GDM1 (cell line): Measurements from ENCODE around the gene GNA12.

Experiments
- DNase-seq: peaks from one replicate; lab custom pipeline; 2025; lab: John Stamatoyannopoulos, UW

The GNA12 gene, protein sequence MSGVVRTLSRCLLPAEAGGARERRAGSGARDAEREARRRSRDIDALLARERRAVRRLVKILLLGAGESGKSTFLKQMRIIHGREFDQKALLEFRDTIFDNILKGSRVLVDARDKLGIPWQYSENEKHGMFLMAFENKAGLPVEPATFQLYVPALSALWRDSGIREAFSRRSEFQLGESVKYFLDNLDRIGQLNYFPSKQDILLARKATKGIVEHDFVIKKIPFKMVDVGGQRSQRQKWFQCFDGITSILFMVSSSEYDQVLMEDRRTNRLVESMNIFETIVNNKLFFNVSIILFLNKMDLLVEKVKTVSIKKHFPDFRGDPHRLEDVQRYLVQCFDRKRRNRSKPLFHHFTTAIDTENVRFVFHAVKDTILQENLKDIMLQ

GRCh38 chr7:2844153-2845033, at the start of gene GNA12:
Gene GNA12 (minus strand): TSS chr7:2844308. CDS start chr7:2844161, 147 bp downstream.
- peak; percentile 97 for DNase-seq

GRCh38 chr7:2893411-2893861, 49.3 kb upstream of the GNA12 start:
- DNase-seq, result no peak

DNA sequence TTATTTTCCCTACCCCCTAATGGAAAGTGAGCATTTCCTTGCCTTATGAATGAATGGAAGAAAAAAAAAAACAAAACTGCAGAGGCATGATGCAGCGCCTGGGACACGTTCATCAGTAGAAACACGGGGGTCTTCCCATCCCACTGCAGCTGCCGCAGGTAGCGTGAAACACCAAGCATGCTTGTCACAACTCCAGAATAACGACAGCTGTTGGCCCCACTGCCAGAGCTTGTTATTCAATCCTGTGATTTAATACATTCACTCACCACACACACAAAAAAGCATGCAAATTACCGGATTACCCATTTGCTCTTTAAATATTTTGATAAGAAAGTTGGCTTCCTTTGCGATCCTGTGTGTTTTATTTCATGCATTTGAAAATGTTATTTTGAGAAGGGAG, 48.4 kb upstream of the GNA12 start:
- DNase-seq, result no peak

GRCh38 chr7:2887816-2888215, 43.7 kb upstream of the GNA12 start:
- DNase-seq, result no peak

DNA sequence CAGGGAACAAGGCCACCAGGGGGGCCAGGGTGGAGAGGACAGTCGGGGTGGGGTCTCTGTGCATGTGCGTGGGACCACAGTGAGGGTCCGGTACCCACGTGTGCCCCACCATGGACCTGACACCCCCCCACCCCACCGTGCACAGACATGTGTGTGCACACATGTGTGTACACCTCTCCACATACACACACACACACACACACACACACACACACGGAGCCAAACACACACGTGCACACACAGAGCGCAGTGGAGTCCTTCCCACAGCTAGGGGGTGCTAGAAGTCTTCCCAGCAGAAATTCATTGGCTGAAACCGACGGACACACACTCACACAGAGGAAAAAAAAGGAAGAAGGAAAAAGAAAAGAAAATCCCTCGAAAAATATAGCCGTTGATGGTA, 42.8 kb upstream of the GNA12 start:
- DNase-seq, result peak; percentile 60

DNA sequence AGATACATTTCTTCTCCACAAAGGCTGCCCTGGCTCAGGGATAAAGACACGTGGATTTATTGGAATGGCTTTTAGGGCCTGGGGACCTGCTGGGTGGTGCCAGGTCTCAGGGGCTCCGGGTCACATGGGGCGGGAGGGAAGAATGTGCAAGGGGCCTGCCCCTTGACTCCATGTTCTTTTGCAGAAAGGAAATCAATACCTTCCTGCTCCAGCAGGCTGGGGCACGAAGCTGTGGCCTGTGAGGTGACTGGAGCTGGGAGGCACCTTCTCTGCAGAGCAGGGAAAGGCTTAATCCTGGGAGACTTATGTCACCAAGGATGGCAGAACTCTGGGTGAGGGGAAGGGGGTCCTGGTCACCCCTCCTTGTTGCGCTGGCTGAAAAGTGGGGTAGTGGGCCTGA, 42.3 kb upstream of the GNA12 start:
- DNase-seq, result no peak

- DNase-seq, result no peak
These were observed 40.1 kb upstream of the GNA12 start for GRCh38 chr7:2884161-2884560.

DNA sequence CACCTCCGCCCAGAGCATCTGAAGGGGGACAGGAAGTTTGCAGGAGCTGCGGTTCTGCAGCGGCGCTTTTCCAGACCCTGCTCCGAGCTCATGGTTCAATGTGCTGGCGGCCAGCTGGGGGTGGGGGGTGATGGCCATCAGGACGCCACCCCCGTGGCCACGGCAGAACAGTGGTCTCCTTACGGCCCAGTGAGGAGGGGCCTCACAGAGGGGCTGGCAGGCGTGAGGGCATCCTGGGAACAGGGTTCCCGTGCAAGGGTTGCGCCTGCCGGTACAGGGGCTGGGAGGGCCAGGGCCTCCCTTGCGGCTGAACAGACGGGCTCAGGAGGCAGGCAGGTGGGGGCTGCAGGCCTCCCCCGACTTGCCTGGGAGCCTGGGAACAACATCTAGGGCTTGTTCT, 39.0 kb upstream of the GNA12 start:
- DNase-seq, result no peak

DNA sequence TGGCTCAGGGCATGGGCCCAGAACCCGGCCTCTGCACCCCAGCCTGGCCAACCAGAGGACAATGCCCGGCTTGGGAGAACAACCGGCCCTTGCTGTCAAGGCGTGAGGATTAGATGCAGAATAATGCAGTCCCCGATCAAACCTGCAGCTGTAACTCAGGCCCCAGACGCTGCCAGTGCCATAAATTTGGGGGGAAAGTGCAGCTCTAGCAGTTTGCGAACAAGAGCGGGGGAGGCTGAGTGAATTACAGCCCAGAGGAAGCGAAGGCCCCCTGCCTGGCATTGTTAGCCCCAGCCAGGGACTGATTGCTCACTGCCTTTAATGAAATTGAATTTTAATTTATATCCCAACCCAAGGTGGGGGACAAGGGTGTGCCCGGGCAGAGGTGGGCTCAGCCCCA, 38.0 kb upstream of the GNA12 start:
- DNase-seq, result no peak

DNA sequence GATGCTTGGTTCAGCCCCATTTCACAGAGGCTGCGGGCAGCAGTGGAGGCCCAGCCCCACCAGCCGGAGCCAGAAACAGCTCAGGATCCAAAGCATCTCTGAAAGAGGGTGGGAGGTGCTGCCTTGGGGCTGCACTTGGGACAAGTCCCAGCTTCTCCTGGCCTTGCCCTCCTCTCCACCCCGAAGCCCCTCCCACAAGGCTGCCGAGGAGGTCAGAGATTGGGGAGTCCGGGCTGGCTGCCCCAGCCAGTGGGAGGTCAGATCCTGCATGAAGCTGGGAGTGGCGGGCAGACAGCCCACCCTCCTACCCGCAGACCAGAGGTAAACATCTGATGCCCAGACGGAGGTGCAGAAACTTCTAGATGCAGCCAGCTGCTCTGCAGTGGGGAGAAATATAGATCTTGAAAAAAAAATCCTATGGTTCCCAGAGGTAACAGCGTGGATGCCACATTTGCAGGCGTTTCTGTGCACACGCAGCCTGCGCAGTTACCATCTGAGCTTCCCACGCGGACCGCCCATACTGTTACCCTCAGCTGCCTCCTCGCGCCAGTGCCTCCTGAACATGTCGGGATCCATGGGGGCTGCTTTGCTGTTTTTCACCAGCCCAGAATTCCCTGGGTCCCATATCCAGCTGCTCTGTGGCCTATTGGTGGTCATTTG, 36.9 kb upstream of the GNA12 start:
- no peak for DNase-seq

DNA sequence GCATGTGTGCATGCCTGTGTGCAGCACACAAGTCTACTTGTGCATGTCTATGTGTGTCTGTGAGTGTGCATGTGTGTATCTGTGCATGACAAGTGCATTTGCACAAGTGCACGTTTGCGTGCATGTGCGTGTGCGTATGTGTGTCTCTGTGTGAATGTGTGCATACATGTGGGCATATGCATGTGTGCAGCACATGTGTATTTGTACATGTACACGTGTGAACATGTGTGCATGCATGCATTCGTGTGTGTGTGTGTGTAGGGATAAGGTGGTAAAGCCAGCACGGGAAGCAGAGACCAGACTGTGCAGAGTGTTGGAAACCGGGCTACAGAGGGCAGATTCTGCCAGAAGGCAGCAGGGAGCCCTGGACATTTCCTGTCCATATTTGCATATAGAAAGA, 35.9 kb upstream of the GNA12 start:
- no peak for DNase-seq

DNA sequence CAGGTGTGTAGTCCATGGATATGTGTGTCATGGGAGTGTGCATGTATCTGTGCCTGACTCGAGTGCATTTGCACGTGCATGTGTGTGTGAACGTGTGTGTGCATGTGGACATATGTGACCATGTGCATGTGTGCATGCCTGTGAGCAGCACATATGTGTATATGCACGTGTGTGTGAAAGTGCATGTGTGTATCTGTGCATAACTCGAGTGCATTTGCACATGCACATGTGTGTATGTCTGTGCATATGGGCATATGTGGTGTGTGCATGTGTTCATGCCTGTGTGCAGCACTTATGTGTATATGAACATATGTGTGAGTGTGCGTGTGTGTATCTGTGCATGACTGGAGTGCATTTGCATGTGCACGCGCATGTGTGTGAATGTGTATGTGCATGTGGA, 35.2 kb upstream of the GNA12 start:
- no peak for DNase-seq

DNA sequence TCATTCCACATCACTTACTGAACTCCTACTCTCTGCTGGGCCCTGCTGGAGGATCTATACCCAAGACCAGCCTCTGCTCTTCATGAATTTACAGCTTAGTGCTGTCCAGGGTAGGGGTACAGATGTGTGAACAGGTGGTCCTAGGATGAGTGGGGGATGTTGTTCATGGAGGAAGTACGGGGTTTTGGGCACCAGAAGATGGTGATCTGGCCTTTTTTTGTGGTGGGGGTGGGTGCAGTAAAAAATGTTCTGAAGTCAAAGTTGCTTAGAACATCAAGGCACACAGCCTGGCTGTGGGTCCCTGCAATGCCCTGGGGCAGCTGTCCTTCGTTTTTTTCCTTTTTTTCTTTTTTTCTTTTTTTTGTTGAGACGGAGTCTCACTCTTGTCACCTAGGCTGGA, 34.2 kb upstream of the GNA12 start:
- no peak for DNase-seq

DNA sequence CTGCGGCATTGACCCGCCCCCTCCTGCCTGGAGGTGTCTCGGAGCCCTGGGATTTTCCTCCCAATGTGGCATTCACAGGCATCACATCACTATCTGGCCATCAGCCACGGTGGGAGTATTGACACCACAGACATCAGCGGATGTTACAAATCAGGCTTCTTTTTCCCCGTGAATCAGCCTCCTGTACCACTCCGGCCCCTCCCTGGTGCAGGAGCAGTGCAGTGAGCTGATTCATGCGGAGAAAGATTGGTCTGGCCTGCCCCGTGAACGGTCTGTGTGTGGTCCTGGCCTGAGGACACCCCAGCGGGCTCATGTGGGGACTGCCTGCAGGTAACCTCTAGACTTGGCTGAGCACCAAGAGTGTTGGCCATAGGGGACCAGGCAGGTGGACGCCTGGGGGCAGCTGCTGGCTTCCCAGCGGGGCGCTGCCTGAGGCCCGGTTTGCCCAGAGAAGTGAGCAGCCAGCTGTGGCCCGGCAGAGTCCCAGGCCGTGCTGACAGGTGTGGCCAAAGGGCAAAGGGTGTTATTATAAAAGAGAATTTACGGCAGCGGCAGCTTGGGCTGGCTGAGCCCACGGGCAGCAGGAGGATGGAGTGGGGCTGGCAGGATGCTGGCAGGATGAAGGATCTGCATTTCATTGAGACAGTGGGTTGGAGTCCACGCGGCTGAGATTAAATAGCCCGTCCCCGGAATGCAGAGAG, 32.1 kb upstream of the GNA12 start:
- DNase-seq, result no peak

DNA sequence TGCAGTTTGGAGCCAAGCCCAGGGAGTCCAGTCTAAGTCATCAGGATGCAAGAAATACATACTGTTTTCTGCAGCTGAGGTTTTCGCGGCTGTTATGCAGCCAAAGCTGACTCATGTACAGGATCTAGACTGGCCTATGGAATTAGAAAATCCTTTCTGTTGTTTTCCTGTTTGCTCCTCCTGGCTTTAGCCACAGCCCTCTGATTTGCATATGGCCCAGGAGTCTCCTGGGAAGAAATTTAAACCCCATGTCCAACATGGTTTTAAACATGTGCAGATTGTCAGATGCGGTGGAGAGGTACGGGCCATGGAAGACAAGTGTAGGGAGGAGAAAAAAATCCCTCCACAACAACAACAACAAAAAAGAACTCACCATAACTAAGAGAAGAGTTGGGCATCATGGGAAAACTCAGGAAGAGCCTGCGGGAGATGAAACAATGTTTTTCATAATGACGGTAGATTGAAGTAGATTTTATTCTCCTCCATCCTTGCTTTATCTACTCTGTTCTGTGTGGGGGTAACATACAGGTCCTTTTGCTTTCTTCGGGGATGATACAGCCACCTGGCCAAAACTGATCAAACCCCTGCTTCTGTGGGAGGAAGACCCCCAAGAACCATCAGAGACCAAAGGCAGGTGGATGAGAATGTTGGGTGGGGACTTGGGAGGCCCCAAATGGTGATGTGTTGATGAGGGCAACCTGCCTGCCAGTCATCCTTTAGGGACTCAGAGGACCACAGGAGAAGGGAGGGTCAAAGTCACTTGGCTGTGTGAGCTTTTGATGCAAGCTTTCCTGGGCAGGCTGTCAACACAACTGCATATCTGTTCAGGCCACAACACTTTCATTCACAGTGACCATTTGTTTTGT, 29.8 kb upstream of the GNA12 start:
- no peak for DNase-seq

- no peak for DNase-seq
These were observed 29.0 kb upstream of the GNA12 start for GRCh38 chr7:2873146-2873545.

DNA sequence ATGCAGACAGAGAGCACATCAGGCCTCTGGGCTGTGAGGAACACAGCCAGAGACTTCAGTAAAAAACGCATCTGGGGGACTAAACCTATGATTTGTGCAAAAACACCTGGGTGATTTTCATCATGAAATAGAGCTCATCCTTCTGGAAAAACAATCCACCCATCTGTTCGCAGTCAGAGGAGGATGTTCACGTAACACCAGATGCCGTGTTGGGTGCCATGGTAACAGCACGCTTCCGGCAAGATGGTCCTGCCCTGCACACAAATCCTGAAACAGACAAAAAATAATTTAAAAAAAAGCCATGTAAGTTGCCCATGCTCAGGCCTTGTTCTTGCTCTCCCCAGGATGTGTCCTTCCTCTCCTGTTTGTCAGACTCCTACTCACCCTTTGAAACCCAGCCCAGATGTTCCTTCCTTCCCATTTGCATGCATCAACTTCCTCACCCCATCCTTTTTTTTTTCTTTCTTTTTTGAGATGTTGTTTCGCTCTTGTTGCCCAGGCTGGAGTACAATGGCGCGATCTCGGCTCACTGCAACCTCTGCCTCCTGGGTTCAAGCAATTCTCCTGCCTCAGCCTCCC, 28.3 kb upstream of the GNA12 start:
- peak; percentile 11 for DNase-seq

- DNase-seq, result peak; percentile 74
These were observed 26.4 kb upstream of the GNA12 start for GRCh38 chr7:2870471-2870931.

DNA sequence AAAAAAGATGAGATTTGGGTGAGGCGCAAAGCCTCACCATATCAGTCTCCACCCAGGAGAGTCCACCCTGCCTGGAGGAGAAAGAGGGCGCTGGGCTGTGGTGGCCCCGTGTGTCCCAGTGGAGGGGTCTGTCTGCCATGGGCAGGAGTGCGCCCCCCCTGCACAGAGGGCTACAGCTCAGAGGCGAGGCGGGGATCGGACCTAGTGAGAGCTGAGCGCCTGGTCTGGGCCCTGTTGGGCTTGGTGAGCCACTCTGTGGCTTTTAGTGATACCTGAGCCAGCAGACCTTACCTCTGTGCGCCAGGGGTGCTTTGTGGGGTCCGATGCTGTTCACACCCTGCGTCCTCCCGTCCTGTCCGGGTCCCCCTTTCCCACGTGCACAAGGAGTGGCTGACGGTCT, 25.9 kb upstream of the GNA12 start:
- no peak for DNase-seq

DNA sequence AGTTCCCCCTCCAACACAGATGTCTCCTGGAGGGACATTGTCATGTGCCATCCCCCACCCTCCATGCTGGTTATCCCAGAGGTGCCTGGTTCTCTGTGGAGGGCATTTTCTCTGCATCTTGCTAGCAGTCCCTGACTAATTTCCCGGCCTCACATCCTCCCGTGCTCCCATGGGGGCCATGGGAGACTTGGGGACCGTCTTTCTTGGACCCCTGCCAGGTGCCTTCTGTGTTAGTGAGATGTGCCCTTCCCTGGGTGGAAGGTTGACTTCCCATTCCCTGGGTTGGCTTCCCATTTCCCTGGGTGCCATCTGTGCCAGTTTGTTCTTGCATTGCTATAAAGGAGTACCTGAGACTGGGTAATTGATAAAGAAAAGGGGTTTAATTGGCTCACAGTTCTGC, 22.5 kb upstream of the GNA12 start:
- DNase-seq, result no peak
